GM12801 (cell line): ENCODE measurements around the gene PDE6B.

Experiments used
- TF ChIP-seq, protein P1 (sequence below): IDR thresholded peaks from one replicate; pipeline ENCODE4 v1.5.1; 2011; ENCODE audit warnings: control low read depth; ENCODE audit not compliant: insufficient read length; ENCODE audit errors: extremely low read depth

PDE6B gene

DNA sequence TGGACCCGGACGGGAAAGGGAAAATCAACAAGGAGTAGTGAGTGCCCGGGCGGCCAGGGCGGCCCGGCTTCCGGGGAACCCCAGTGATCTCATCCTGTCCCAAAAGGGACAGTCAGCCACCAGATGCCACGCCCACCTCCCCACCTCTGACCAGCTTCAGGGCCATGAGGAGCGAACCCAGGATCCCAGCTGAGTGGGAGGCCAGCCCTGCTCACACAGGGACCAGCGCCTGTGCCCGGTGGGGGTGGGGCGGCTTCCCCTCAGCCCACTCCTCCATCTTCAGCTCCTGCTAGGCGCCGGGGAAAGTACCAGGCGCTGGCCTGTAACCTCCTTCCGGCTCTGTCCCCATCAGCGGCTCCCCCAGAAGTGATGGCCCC is 55.2 kb downstream of the PDE6B start:
- TF ChIP-seq, protein P1, sequence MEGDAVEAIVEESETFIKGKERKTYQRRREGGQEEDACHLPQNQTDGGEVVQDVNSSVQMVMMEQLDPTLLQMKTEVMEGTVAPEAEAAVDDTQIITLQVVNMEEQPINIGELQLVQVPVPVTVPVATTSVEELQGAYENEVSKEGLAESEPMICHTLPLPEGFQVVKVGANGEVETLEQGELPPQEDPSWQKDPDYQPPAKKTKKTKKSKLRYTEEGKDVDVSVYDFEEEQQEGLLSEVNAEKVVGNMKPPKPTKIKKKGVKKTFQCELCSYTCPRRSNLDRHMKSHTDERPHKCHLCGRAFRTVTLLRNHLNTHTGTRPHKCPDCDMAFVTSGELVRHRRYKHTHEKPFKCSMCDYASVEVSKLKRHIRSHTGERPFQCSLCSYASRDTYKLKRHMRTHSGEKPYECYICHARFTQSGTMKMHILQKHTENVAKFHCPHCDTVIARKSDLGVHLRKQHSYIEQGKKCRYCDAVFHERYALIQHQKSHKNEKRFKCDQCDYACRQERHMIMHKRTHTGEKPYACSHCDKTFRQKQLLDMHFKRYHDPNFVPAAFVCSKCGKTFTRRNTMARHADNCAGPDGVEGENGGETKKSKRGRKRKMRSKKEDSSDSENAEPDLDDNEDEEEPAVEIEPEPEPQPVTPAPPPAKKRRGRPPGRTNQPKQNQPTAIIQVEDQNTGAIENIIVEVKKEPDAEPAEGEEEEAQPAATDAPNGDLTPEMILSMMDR: no peak

- TF ChIP-seq, protein P1: no peak
These were observed 55.7 kb downstream of the PDE6B start for GRCh38 chr4:680928-681645.

- TF ChIP-seq, protein P1: no peak
These were observed 56.5 kb downstream of the PDE6B start for GRCh38 chr4:681736-682451.

DNA sequence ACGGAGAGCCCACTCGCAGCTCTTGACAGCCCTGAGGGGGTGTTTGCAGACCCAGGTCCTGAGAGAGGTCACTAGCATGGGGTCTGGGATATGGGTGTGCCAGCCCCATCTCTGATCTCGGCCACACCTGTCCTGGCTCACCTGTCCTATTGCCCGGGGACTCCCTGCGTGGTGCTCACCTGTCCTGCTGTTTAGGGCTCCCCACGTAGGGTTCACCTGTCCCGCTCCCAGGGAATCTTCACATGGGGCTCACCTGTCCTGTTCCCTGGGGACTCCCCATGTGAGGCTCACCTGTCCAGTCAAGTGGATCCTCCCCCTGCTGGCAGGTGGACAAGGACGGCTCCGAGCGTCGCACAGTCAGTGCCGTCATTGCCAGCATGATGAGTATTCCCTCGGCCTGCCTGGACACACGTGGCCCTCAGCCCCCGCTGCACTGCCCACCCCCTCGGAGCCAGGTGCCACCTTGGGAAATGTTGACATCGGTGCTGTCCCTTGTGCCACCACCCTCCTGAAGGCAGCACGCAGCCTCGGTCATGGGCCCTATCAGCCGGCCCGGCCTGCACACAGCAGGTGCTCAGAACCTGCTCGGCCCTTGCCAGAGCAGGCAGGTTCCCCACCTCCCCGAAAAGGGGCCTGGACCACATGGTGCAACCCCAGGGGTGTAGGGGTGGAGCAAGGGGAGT is 57.3 kb downstream of the PDE6B start:
- TF ChIP-seq, protein P1: no peak

DNA sequence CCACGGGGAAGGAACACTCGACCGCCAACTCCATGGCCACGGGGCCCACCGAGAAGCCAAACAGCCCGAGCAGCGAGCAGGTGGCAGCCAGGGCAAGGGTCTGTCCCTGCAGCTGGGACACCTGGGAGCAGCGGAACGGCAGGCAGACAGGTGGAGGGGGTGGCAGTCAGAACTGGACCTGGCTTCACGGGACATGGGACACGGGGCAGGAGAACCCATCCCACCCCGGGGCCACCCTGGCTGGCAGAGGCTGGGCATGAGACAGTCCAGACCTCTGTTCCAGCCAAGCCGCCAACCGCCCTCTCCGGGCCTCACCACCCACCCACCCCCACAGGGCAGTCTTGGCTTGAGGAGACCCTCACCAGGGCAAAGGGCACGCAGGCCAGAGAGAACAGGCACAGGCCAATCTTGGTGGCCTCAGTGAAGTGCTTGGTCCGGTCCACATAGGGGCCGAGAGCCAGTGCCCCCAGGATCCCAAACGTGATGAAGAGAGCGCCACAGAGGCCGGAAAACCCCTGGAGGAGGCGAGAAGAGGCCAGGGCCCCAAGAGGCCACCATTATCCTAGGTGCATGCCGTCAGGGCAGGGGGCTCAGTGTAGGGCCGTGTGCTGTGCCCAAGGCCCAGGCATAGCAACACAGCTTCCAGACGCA is 58.0 kb downstream of the PDE6B start:
- TF ChIP-seq, protein P1: no peak

DNA sequence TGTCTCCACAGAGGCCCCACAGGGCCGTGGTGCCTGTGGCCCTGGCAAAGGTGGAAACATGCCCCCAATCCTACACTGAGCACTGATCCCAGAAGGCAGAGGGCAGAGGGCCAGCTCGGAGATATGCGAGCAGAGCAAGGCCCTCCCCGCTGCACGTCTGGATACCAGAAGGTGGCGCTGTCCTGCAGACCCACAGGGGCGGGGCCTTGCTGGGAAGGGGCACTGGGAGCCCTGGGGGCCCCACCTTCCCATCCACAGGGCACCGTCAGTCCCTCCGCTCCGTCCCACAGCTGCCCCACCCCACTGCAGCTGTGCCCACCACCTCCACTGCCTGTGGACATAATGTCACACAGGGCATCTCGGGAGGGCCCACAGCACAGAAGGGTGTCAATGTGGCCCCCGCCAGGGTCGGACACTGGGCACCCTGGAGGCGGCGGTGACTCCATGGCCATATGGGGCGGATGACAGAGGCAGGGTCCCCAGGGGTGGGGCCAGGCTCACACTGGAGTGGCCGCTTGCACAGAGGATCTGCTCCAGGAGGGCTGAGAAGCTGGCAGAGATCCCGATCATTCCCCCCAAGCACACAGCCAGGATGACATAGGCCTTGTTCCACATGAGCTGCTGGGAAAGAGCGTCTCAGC is 58.7 kb downstream of the PDE6B start:
- TF ChIP-seq, protein P1: no peak
